ENCODE measurements around the gene NDUFA7. TPM values are rescaled to one million over a fixed set of nuclear protein-coding genes. Genes with fewer than 3 reads are reported as not detected.

The NDUFA7 gene
- 9.0 and 26.3 TPM in 2 replicates for total RNA-seq

GRCh38 chr19:8321067-8321985 lies at the start of gene NDUFA7, which contains the start of gene RPS28:
Gene NDUFA7, minus strand, starts transcription at chr19:8321375. Its CDS starts 17 bp downstream, at chr19:8321358.
Gene RPS28, plus strand, starts transcription at chr19:8321496. Its CDS starts 35 bp downstream, at chr19:8321531.

DNA sequence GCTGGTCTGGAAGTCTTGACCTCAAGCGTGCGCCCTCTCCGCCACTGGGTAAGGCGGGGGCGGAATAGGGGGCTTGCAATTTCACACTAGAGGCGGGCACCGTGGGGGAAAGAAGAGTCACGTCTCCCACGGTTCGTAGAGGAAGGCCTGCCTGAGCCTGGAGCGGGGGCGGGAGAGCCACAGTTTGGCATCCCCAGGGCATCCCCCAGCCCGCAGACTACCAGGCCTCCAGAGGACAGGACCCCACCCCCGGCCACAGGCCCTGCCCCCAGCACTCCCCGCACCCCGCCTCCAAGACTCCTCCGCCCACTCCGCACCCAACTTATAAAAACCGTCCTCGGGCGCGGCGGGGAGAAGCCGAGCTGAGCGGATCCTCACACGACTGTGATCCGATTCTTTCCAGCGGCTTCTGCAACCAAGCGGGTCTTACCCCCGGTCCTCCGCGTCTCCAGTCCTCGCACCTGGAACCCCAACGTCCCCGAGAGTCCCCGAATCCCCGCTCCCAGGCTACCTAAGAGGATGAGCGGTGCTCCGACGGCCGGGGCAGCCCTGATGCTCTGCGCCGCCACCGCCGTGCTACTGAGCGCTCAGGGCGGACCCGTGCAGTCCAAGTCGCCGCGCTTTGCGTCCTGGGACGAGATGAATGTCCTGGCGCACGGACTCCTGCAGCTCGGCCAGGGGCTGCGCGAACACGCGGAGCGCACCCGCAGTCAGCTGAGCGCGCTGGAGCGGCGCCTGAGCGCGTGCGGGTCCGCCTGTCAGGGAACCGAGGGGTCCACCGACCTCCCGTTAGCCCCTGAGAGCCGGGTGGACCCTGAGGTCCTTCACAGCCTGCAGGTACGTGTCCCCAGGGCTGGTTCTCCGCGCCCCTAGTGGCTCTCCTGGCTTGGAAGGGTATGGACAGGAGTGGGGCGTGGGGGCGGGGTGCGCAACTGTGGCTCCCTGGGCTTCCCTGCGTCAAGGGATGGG lies 42.9 kb upstream of the NDUFA7 start, which contains the start of gene ANGPTL4:
Gene ANGPTL4, plus strand, starts transcription at position 353 of the 969 bp plus-strand sequence. Its CDS starts 167 bp downstream, at position 520.

DNA sequence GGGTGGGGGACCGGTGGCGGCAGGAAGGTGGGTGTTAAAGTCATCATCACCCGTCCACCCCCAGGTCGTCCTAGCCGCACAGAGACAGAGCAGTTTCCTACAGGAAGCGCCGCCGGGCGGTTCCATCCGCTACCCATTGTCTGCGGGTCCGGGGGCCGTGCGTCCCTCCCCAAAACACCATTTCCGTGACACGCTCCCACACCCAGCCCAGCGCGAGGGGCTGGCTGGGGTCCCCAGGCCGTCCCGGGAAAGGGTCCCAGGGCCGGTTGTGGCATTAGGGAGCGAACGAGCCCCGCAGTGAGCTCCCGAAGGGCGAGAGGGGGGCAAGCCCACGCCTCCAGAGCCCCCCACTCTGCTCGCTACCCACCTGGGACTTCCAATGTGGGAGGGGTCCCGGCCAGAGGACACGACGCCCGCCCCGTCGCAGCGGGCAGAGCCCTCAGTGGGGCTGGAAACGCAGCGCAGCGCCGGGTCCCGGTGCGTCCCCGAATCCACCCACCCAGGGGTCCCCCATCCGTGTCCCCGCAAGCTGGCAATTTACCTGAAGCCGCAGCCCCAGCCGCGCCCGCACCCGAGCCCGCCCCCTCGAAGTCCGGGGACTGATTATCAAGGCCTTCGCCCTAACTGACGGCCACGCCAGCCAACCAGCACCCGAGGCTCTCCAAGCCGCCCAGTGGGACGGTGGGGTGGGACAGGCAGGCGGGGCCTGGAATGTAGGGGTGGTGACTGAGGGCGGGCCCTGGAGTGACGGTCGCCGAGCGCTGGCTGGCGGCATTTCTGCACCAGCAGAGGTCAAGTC lies 21.7 kb upstream of the NDUFA7 start, which contains the start of gene KANK3:
Gene KANK3, minus strand, starts transcription at position 579 of the 799 bp plus-strand sequence. CDS start 5,434 bp downstream, outside the sequence.

DNA sequence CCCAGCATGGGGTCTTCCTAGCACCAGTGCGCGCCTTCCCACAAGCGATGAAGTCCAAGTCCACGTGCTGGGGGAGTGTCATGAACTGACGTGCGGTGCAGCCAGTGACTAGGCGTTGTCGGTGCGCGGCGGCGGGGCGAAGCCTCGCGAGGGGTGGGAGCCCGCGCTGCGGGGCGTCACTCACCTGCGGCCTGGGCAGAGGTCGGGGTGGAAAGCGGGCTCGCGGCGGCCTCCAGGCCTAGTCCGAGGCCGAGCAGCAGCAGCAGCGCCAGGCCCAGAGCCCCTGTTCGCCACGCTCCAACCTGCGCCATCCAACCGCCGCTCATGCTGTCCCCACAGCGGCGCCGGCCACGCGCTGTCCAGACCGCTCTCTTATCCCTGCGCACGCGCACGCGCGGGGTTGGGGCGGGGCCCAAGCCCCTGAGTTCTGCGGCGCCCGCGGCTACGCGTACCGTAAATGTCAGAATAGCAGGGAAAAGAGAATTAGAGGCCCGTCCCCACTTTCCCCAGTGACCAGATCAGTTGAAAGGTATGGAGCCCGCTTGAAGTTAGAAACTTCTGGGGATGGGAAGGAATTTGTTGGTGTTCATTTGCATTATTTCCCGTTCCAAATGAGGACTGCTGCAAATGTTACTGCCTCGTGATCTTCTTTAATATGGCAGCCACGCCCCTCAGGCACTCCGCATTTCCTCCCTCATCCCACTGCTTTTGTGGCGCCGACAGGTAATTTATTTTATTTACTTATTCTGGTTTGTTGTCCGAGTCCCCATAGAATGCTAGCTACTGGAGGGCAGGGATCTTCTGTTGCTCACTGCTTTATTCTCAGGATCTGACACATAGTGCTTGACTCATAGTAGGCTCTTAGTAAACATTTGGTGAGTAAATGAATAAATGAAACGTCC lies 13.0 kb downstream of the NDUFA7 start, which contains the start of gene CD320:
Gene CD320, minus strand, starts transcription at position 394 of the 902 bp plus-strand sequence. Its CDS starts 68 bp downstream, at position 326.

Other genes starting within 250 kb of the NDUFA7 start
- gene FBN3, start 171.8 kb downstream of the NDUFA7 start, total RNA-seq = not detected in 2 replicates
- gene CERS4, start 112.0 kb downstream of the NDUFA7 start, total RNA-seq = 1.5 and 1.9 TPM in 2 replicates
- gene CD320, start 13.0 kb downstream of the NDUFA7 start, total RNA-seq = 37.4 and 54.9 TPM in 2 replicates
- 51.8 and 304 TPM in 2 replicates for gene RPS28, start 121 bp upstream of the NDUFA7 start, total RNA-seq
- 9.4 and 14.6 TPM in 2 replicates for gene KANK3, start 21.9 kb upstream of the NDUFA7 start, total RNA-seq
- 9.9 and 13.3 TPM in 2 replicates for gene ANGPTL4, start 42.8 kb upstream of the NDUFA7 start, total RNA-seq
- 19.5 and 29.9 TPM in 2 replicates for gene RAB11B, start 69.0 kb upstream of the NDUFA7 start, total RNA-seq
- 104 and 265 TPM in 2 replicates for gene MARCHF2, start 91.9 kb upstream of the NDUFA7 start, total RNA-seq
- 78.3 and 91.6 TPM in 2 replicates for gene HNRNPM, start 123.6 kb upstream of the NDUFA7 start, total RNA-seq
- not detected in 2 replicates for gene PRAM1, start 181.3 kb upstream of the NDUFA7 start, total RNA-seq
- gene ZNF414, start 192.8 kb upstream of the NDUFA7 start, total RNA-seq = 2.6 and 3.3 TPM in 2 replicates

All from epithelial cell of umbilical artery (primary cell).